Measurements from ENCODE around the gene NHLRC2.
"Not testable (repeated sequence)": the region's sequence is repeated elsewhere in the genome, so short reads cannot be mapped to it uniquely, and the experiment has no call there.

Gene NHLRC2, protein sequence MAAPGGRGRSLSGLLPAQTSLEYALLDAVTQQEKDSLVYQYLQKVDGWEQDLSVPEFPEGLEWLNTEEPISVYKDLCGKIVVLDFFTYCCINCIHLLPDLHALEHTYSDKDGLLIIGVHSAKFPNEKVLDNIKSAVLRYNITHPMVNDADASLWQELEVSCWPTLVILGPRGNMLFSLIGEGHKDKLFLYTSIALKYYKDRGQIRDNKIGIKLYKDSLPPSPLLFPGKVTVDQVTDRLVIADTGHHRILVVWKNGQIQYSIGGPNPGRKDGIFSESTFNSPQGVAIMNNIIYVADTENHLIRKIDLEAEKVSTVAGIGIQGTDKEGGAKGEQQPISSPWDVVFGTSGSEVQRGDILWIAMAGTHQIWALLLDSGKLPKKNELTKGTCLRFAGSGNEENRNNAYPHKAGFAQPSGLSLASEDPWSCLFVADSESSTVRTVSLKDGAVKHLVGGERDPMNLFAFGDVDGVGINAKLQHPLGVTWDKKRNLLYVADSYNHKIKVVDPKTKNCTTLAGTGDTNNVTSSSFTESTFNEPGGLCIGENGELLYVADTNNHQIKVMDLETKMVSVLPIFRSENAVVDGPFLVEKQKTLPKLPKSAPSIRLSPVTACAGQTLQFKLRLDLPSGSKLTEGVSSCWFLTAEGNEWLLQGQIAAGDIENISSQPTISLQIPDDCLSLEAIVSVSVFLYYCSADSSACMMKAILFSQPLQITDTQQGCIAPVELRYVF

DNA sequence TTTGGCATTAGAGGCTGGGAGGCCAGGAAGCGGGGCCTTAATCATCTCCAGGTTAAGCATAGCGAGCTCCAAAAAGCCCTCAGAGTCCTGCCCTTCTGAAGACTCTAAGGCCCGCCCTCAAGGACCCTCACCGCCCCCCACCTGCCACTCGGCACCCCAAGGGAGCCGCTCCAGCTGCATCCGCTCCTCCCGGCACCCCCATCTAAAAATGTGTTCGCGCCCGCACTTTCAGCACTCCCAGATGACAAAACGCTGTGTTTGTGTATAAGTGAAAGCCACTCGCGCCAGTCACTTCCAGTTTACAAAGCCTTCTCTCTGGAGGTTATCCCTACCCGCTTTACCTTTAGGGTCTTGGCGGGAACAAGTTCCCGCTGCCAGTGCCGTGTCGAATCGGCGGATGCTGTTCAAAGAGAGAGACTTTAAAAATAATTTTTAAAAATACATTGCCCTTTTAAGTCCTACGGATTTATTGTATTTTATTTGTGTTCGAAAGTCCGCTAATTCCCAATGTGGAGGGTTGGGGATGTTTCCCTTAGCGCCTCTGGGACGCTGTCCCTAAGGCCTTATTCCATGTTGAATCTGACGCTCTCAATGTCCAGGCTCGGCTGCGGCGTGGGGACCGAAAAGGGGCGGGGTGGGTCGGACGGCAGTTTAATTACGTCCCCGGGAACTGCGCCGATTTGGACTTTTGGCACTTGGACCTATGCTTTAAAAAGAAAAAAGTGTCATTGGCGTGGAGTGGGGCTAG lies at the start of gene NHLRC2, which contains the start of gene DCLRE1A:
Gene NHLRC2 (plus strand): TSS at position 649 of the 748 bp plus-strand sequence. CDS start 212 bp downstream, outside the sequence.
Gene DCLRE1A (minus strand): TSS at position 70 of the 748 bp plus-strand sequence. CDS start 900 bp downstream, outside the sequence.
- DNase-seq (ENCODE audit: low read depth in 2 of 3, low spot score in 2 of 3): peak; percentile 32 to 60 (median 42)

DNA sequence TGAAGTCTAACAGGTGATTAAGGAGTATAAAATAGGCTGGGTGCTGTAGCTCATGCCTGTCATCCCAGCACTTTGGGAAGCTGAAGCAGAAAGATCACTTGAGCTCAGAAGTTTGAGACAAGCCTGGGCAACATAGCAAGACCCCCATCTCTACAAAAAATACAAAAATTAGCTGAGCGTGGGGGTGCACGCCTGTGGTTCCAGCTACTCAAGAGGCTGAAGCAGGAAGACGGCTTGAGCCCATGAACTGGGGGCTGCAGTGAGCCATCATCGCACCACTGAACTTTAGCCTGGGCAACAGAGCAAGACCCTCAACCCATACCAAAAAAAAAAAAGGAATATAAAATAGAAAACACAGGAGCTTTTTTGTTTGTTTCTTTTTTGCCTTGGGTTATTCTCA lies 48.0 kb upstream of the NHLRC2 start:
- DNase-seq (ENCODE audit: low read depth in 2 of 3, low spot score in 2 of 3): no peak

DNA sequence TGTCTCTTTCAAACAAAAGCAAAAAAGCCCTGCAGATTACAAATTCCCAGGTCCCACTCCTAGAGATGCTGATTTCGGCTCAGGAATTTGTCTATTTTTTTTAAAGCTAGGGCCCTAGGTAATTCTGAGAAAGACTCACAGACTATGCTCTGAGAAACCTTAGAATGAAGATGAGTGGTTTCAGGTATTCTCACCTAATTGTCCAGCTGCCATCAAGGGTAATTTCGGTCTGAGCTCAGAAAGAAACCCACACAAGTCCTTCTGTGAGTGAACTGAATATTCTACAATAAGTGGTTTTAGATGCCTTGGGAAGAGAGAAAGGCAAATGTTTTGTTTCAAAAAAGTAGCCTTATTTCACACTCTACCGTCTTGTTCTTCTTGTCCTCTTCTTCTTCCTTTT lies 46.3 kb upstream of the NHLRC2 start:
- no peak for DNase-seq (ENCODE audit: low read depth in 2 of 3, low spot score in 2 of 3)

DNA sequence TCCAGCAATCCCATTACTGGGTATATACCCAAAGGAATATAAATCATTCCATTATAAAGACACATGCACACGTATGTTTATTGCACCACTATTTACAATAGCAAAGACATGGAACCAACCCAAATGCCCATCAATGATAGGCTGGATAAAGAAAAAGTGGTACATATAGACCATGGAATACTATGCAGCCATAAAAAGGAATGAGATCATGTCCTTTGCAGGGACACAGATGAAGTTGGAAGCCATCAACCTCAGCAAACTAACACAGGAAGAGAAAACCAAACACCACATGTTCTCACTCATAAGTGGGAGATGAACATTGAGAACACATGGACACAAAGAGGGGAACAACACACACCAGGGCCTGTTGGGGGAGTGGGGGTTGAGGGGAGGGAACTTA lies 39.8 kb upstream of the NHLRC2 start:
- not testable (repeated sequence) for DNase-seq (ENCODE audit: low read depth in 2 of 3, low spot score in 2 of 3)

DNA sequence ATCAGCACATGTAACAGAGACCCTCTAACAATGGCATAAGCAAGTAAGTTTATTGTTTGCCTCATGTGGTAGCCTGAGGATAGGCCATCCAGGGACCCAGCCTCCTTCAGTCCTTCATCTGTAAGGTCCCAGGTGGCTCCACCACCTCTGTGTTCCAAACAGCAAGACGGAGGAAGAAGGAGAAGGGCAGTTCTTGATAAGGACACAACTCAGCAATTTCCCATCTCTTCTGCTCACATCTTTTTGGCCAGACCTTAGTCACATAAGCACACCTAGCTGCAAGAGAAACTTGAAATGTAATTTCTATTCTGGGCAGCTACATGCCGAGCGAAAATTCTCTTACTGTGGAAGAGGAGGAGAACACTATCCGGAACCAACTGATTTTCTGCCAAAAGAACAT lies 34.5 kb upstream of the NHLRC2 start:
- no peak for DNase-seq (ENCODE audit: low read depth in 2 of 3, low spot score in 2 of 3)

DNA sequence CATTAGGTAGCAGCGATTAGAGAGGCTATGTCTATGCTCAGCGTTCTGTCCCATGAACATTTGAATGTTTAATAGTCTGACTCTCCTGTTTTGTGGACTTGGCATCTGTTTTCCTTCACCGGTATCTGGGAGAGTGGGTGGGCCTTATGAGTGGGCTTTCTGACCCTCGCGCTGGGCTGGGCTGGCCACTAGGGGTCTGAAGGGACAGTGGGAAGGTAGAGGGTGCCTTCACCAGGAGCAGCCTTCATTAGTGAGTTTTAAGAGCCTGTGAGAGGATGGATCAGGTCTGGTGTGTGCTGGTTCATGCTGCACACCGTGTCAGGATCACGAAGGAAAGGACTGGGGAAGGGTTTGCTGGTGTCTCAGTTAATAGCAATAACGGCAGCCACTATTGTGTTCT lies 34.0 kb upstream of the NHLRC2 start:
- no peak for DNase-seq (ENCODE audit: low read depth in 2 of 3, low spot score in 2 of 3)

DNA sequence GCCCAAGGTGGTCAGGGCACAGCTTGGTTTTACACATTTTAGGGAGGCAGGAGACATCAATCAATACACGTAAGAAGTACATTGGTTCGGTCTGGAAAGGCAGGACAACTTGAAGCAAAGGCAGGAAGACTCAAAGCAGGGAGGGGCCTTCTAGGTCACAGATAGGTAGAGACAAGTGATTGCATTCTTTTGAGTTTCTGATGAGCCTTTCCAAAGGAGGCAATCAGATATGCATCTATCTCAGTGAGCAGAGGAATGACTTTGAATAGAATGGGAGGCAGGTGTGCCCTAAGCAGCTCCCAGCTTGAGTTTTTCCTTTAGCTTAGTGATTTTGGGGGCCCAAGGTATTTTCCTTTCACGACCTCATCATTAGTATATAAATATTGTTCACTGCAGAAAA lies 33.2 kb upstream of the NHLRC2 start:
- DNase-seq (ENCODE audit: low read depth in 2 of 3, low spot score in 2 of 3): not testable (repeated sequence)

DNA sequence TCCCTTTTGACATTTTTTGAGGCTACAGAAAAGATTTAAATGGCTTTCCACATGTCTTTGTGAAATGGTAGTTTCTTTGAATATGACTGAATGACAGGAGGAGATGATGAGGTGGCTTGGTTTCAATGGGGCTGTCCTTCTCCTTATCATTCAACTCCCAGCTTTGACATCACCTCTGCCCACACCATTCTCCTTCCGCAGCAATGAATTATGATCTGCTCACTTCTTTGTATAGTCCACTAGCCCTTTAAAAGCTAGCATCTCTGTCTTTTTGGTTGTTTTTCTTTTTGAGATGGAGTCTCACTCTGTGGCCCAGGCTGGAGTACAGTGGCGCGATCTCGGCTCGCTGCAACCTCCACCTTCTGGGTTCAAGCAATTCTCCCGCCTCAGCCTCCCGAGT lies 32.3 kb upstream of the NHLRC2 start:
- DNase-seq (ENCODE audit: low read depth in 2 of 3, low spot score in 2 of 3): no peak

DNA sequence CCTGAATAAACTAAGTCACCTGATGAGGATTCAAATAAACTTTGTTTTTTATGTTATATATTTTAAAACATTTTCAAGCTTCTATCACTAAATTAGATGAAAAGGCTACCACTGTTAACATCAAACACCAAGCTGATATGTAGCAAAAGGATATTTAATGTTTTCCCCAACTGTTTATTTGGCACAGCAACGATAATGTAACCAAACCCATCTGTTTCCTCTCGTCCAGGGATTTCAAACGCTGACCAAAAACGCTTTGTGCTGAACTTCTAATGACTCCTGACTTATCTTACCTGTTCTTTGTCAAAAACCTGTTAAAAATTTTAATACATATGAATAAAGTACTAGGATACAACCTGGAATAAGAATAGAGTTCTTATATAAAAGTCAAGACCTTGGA lies 31.1 kb upstream of the NHLRC2 start:
- no peak for DNase-seq (ENCODE audit: low read depth in 2 of 3, low spot score in 2 of 3)

DNA sequence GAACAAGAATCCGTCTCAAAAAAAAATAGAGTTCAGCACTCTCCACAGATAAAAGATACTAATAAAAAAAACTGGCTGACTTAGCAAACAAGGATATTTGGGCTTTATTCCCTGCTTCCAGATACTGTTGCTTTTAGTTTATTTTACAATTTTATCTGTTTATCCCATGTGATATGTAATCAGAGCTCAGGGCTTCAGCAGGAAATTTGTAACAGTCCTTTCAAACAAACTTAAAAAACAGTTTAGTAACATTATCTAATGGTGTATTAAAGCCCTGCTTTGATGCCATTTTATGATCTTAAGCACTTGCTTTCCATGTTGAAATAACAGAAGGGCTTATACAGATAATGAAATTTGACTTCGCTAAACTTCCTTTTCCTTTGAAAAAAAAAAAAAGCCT lies 28.7 kb upstream of the NHLRC2 start:
- DNase-seq (ENCODE audit: low read depth in 2 of 3, low spot score in 2 of 3): no peak

DNA sequence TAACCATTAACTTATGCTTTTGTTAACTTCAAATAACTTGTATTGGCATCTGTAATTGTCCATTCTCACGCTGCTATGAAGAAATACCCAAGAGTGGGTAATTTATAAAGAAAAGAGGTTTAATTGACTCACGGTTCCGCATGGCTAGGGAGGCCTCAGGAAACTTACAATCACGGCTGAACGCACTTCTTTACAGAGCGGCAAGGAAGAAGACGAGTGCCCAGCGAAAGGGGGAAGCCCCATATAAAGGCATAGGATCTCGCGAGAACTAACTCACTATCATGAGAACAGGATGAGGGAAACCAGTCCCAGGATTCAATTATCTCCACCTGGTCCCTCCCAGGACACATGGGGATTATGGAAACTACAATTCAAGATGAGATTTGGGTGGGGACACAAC lies 25.9 kb upstream of the NHLRC2 start:
- DNase-seq (ENCODE audit: low read depth in 2 of 3, low spot score in 2 of 3): not testable (repeated sequence)

DNA sequence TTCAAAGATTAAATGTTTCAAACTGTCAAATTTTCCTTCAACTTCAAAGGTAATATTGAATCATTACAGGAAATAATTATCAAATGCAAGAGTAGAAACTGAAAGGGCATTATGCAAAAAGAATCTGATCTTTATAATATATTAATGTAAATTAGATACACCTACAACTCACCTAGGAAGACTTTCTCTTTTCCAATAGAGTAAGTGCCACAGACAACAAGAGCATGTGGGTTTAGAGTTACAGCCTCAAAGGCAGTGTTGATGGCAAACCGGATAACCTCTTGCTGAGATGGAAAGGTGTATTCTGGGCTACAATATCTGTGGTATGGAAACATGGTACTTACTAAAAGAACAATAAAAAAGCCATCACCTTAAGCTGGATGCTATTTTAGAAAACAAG lies 12.3 kb upstream of the NHLRC2 start:
- no peak for DNase-seq (ENCODE audit: low read depth in 2 of 3, low spot score in 2 of 3)

DNA sequence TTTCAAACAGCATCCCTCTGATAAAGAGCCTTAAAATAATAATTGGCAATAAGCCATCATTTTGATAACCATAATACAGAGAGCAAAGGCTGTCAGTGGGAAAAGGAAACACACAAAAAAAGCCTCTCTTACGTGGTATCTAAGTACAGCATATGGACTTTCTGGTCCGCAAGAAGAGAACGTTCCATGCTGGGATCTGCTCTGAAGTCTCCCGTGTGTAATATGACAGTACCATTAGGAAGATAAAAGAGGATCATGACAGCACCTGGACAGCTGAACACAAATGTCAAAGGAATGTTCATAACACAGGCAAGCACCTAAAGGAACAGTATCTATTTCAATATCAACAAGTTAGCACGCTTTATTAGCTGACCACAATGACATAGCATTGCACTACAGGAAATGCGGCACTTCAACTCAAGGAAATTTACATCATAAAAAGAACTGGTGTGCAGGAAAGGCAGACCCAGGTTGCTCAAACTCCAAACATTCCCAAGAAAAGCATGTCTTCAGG lies 10.4 kb upstream of the NHLRC2 start:
- DNase-seq (ENCODE audit: low read depth in 2 of 3, low spot score in 2 of 3): no peak

DNA sequence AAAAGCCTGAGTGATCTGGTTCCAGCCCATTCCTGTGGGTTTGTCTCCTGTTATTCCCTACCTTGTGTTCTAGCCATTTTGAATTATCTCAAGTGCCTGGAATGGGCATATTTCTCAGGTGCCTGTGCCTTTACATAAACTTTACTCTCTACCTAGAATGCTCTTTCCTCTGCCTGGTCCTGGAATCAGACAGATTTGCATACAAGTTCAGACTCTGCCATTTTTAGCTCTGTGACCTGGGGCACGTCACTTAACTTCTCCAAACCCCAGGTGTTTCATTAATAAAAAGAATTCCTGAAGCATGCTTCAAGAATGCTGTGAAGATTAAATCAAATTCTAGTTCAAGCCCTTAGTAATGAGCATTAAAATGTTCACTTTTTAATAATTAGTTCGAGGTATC lies 8.4 kb upstream of the NHLRC2 start:
- no peak for DNase-seq (ENCODE audit: low read depth in 2 of 3, low spot score in 2 of 3)

DNA sequence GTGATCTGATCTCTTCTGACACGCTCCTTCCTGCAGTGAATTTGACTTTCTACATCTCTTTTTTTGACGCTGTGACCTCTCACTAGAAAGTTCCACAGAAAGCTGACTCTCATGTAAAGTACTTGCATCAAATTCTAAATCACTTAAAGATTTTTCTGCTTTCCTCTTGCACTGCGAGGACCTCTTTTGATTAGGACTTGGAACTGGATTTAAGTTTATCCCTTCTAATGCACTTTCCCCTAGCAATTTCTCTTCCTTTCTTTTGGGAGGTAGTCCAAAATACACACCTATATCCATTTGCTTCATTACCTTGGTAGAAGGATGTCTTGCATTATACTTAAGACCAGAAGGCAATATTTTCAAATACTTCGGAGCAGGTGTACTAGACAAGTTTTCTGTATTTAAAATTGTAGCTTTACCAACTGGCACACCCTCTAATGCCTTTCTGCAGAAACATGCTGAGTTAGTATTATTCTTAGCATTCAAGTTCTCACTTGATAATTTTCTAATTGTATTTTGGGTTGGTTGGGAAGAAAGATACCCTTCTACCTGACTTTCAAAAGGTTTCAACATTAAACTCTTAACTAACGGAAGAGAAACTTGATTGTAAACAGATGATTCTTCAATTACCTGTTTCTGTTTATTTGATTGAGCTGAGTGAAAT lies 5.2 kb upstream of the NHLRC2 start:
- DNase-seq (ENCODE audit: low read depth in 2 of 3, low spot score in 2 of 3): no peak

DNA sequence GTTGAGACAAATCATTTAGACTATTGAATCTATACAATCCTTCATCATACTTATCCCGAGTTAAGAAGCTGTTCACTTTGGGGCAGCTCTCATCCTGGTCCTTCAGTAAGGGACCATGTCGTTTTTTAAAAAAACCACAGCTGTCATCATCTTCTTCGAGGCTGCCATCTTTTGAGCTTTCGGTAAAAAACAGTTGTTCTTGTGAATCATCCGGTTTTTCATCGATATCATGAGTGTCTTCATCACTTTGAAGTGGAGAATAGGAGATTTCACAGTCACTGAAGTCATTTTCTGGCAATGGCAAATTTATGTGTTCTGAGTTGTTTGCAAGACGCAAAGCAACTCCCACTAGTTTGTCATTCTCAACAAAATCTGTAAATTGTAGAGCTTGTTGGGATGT lies 4.5 kb upstream of the NHLRC2 start:
- DNase-seq (ENCODE audit: low read depth in 2 of 3, low spot score in 2 of 3): no peak

DNA sequence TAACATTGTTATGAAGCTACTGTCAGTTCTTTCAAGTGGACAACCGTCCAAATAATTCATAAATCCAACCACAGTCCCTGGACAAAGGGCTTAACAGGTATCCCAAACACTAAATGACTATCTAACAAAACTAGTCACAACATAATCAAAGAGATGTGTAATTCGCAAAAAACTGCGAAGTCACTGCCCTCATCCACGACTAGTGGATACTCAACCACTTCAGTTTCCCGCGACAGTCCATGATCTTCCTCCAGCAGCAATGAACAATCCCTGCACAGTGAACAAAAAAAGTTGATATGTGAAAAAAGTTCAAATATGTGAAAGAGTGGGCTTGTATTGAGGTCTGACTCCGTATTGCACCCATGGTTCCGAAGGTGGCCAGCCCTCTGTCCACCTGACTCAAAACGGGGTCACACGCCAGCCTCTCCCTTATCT lies 866 bp upstream of the NHLRC2 start:
- no peak for DNase-seq (ENCODE audit: low read depth in 2 of 3, low spot score in 2 of 3)

DNA sequence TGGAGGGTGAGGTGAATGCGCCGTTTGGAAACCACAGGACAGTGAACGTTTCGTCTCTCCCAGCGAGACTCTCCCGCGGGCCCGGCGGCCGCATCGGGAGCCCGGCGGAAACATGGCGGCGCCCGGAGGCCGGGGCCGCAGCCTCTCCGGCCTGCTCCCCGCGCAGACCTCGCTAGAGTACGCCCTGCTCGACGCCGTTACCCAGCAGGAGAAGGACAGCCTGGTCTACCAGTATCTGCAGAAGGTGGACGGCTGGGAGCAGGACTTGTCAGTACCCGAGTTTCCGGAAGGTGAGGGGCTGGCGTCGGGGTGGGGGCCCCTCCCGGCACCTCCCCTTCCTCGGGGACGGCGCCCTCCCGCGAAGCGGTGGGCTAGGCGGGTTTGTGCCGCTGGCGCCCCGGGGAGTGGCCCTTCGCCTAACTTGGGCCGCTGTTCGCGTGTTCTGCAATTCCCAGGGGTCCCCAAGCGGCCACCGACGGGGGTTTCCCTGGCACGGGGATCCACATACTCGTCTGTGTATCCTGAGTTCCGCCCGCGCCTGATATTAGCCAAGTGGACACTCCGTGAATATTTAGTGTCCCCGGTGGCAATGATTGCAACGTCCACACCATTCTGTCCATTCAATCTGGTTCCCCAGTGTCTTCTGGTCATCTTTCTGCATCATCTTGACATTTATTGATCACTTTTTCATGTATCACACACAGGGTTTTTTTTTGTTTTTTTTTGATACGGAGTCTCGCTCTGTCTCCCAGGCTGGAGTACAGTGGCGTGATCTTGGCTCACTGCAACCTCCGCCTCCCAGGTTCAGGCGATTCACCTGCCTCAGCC lies 514 bp downstream of the NHLRC2 start:
- peak; percentile 25 to 58 (median 29) for DNase-seq (ENCODE audit: low read depth in 2 of 3, low spot score in 2 of 3)

DNA sequence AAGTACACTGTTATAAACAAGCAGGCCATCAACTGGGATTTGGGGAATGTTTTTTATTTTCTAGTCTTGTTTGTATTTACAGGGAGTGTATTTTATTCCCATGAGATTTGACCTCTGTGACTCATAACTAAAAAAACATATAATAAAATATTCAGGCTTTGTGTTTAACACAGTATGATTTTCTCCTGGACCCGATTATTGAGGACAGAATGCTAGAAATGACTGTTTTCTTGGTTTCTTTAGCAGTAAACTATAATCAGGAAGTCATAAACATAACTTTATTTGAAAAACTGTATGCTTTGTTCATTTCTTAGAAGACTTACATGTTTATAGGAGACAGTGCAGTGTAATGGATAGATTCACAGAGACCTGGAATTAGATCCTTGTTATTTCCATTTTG lies 2.1 kb downstream of the NHLRC2 start:
- DNase-seq (ENCODE audit: low read depth in 2 of 3, low spot score in 2 of 3): no peak

DNA sequence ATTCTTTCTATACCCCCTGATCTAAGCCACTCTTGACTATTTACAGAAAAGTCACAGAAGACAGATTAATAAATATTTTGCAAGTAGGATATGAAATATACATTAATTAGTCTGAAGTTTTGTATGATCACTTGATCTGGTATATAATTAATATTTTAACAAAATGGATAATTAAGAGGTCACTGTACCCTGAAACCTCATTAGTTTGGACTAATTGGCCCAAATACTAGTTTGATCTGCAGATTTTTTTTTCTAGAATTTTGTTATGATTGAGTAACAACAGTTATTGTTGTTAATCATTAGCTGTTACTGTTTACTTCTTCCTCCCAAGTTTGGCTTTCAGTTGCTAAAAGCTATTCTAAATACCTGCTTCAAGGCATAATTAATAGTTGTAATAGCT lies 2.7 kb downstream of the NHLRC2 start:
- DNase-seq (ENCODE audit: low read depth in 2 of 3, low spot score in 2 of 3): no peak

Measured in activated CD8-positive, alpha-beta memory T cell treated with anti-CD3 and anti-CD28 coated beads for 48 hours (primary cell).